Liver (tissue), 9 donors: ENCODE data around the gene CELSR2. TPM values are rescaled to one million over a fixed set of nuclear protein-coding genes. Genes with fewer than 3 reads are reported as not detected.

Experiments
- DNase-seq: peaks from one replicate; pipeline ENCODE4 v3.0.0-alpha.2; 2017; ENCODE audit warnings: low spot score
- H3K27ac ChIP-seq, 2 donors: one replicate each; pipeline ENCODE4 v1.7.0; 2013; ENCODE audit warnings: inconsistent platforms in 2 of 2, low read length in 2 of 2, control low read depth in 1 of 2, low read depth in 1 of 2, mild to moderate bottlenecking in 1 of 2
- H3K27me3 ChIP-seq, 4 donors: one replicate each; pipeline versions ENCODE4 v1.6.1 to v1.7.0; 2013; ENCODE audit warnings: low read length in 3 of 4, inconsistent platforms in 1 of 4, mild to moderate bottlenecking in 1 of 4, moderate library complexity in 1 of 4; ENCODE audit not compliant: control insufficient read depth in 4 of 4, insufficient read depth in 4 of 4
- H3K36me3 ChIP-seq, 4 donors: one replicate each; pipeline versions ENCODE4 v1.6.1 to v1.7.0; 2013; ENCODE audit warnings: low read length in 3 of 4, mild to moderate bottlenecking in 3 of 4, low read depth in 1 of 4, moderate library complexity in 1 of 4; ENCODE audit not compliant: control insufficient read depth in 4 of 4, insufficient read depth in 3 of 4
- H3K4me1 ChIP-seq, 4 donors: one replicate each; pipeline versions ENCODE4 v1.6.1 to v1.7.0; 2013; ENCODE audit warnings: low read length in 3 of 4, mild to moderate bottlenecking in 3 of 4, moderate library complexity in 1 of 4; ENCODE audit not compliant: control insufficient read depth in 4 of 4, insufficient read depth in 4 of 4
- H3K4me3 ChIP-seq, 3 donors: one replicate each; pipeline versions ENCODE4 v1.6.1 to v1.7.0; 2013; ENCODE audit warnings: low read length in 3 of 3, control low read depth in 1 of 3, low read depth in 1 of 3, mild to moderate bottlenecking in 1 of 3
- H3K9ac ChIP-seq, 2 donors: one replicate each; pipeline ENCODE4 v1.7.0; 2013; ENCODE audit warnings: low read length in 2 of 2, mild to moderate bottlenecking in 2 of 2, moderate library complexity in 2 of 2, control low read depth in 1 of 2, low read depth in 1 of 2
- H3K9me3 ChIP-seq, 4 donors: one replicate each; pipeline versions ENCODE4 v1.6.1 to v1.7.0; 2013; ENCODE audit warnings: low read length in 3 of 4; ENCODE audit not compliant: control insufficient read depth in 4 of 4
- ATF3 ChIP-seq: IDR thresholded peaks from 2 replicates; pipeline ENCODE4 v1.6.1; 2016; ENCODE audit warnings: antibody characterized with exemption
- EGR1 ChIP-seq, 2 donors: IDR thresholded peaks; 2 replicates each; pipeline ENCODE4 v1.6.1; 2016 to 2018; ENCODE audit warnings: antibody characterized with exemption in 2 of 2, low read depth in 2 of 2
- FOXA1 ChIP-seq: IDR thresholded peaks from 2 replicates; pipeline ENCODE4 v1.6.1; 2016; ENCODE audit warnings: antibody characterized with exemption
- FOXA2 ChIP-seq: IDR thresholded peaks from 2 replicates; pipeline ENCODE4 v1.6.1; 2016; ENCODE audit warnings: antibody characterized with exemption
- GABPA ChIP-seq, 2 donors: IDR thresholded peaks in 1 of 2; conservative IDR thresholded peaks in 1 of 2; 2 replicates each; pipeline ENCODE4 v1.6.1; 2016; ENCODE audit warnings: antibody characterized with exemption in 2 of 2, mild to moderate bottlenecking in 1 of 2, moderate library complexity in 1 of 2
- HNF4A ChIP-seq, 2 donors: conservative IDR thresholded peaks; 2 replicates each; pipeline ENCODE4 v1.6.1; 2016; ENCODE audit warnings: antibody characterized with exemption in 2 of 2, mild to moderate bottlenecking in 2 of 2
- HNF4G ChIP-seq: IDR thresholded peaks from 2 replicates; pipeline ENCODE4 v1.6.1; 2016; ENCODE audit warnings: antibody characterized with exemption
- JUND ChIP-seq, 2 donors: IDR thresholded peaks; 2 replicates each; pipeline ENCODE4 v1.6.1; 2016; ENCODE audit warnings: antibody characterized with exemption in 2 of 2
- NR2F2 ChIP-seq: IDR thresholded peaks from 2 replicates; pipeline ENCODE4 v1.6.1; 2016; ENCODE audit warnings: antibody characterized with exemption
- RAD21 ChIP-seq, 2 donors: IDR thresholded peaks; 2 replicates each; pipeline ENCODE4 v1.6.1; 2016; ENCODE audit warnings: antibody characterized with exemption in 2 of 2, mild to moderate bottlenecking in 2 of 2
- SP1 ChIP-seq: IDR thresholded peaks from 2 replicates; pipeline ENCODE4 v1.6.1; 2018; ENCODE audit warnings: antibody characterized with exemption, mild to moderate bottlenecking
- TAF1 ChIP-seq: conservative IDR thresholded peaks from 2 replicates; pipeline ENCODE4 v1.6.1; 2016; ENCODE audit warnings: antibody characterized with exemption, mild to moderate bottlenecking
- YY1 ChIP-seq: IDR thresholded peaks from 2 replicates; pipeline ENCODE4 v1.6.1; 2016; ENCODE audit warnings: antibody characterized with exemption, mild to moderate bottlenecking
- ZBTB33 ChIP-seq: IDR thresholded peaks from 2 replicates; pipeline ENCODE4 v1.6.1; 2016; ENCODE audit warnings: antibody characterized with exemption
- WGBS: extraction: QIAGEN DNeasy Blood & Tissue Kit; methylation state at CpG from one replicate; pipeline ENCODE4 v1.1.7; 2013; 5-methylcytosine and 5-hydroxymethylcytosine counted together
- polyA plus RNA-seq, 2 donors: library from polyadenylated mRNA; stranded (reverse) in 1 of 2; unstranded in 1 of 2; fragments of 200-250 nt in 1 of 2; fragments of >200 nt in 1 of 2; fragmentation: Nextera tagmentation in 1 of 2; extraction: Ambion mirVana in 1 of 2; gene quantifications; one replicate each; pipeline versions ENCODE4 v1.2.1 to v1.2.3, GENCODE V29; 2013 to 2015
- total RNA-seq, 2 donors: library from RNA; depleted of rRNA; stranded (reverse); fragments of >200 nt; gene quantifications; one replicate each; pipeline ENCODE4 v1.2.3, GENCODE V29; 2014
- TF ChIP-seq, protein P1 (sequence below): IDR thresholded peaks from 2 replicates; pipeline ENCODE4 v1.6.1; 2016; ENCODE audit warnings: antibody characterized with exemption, mild to moderate bottlenecking
- TF ChIP-seq, protein P2 (sequence below): IDR thresholded peaks from 2 replicates; pipeline ENCODE4 v1.6.1; 2016; ENCODE audit warnings: antibody characterized with exemption
- TF ChIP-seq, protein P3 (sequence below): fragments of 150-350 bp; IDR thresholded peaks from 2 replicates; pipeline ENCODE4 v1.5.1; 2017; ENCODE audit warnings: improper control_type of control experiment, low read depth, low read length; ENCODE audit not compliant: missing input control
- donor health status: healthy.
- donor health status: healthy.
- donor health status: healthy.
- donor health status: healthy.
- donor health status: healthy.

The CELSR2 gene
- total and polyA plus RNA-seq, 4 donors: 0.73 to 1.6 (median 1.2) TPM

GRCh38 chr1:109206339-109206738 is 43.0 kb upstream of the CELSR2 start:
- 74% methylated on average over 2 of the region's 2 CpGs for WGBS
- no peaks in the 10 kb centered on the region for H3K4me1 ChIP-seq
- TF ChIP-seq, protein P1, sequence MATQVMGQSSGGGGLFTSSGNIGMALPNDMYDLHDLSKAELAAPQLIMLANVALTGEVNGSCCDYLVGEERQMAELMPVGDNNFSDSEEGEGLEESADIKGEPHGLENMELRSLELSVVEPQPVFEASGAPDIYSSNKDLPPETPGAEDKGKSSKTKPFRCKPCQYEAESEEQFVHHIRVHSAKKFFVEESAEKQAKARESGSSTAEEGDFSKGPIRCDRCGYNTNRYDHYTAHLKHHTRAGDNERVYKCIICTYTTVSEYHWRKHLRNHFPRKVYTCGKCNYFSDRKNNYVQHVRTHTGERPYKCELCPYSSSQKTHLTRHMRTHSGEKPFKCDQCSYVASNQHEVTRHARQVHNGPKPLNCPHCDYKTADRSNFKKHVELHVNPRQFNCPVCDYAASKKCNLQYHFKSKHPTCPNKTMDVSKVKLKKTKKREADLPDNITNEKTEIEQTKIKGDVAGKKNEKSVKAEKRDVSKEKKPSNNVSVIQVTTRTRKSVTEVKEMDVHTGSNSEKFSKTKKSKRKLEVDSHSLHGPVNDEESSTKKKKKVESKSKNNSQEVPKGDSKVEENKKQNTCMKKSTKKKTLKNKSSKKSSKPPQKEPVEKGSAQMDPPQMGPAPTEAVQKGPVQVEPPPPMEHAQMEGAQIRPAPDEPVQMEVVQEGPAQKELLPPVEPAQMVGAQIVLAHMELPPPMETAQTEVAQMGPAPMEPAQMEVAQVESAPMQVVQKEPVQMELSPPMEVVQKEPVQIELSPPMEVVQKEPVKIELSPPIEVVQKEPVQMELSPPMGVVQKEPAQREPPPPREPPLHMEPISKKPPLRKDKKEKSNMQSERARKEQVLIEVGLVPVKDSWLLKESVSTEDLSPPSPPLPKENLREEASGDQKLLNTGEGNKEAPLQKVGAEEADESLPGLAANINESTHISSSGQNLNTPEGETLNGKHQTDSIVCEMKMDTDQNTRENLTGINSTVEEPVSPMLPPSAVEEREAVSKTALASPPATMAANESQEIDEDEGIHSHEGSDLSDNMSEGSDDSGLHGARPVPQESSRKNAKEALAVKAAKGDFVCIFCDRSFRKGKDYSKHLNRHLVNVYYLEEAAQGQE: no peak
- TF ChIP-seq ZBTB33 (no peak), TAF1 (no peak), RAD21 (IDR thresholded peaks at IDR 0.05) (no peak)

GRCh38 chr1:109207467-109208103 is 41.8 kb upstream of the CELSR2 start:
- Histone ChIP-seq H3K36me3 (no peaks in the 10 kb centered on the region), H3K4me1 (no peaks in the 10 kb centered on the region), H3K27me3 (no peaks in the 10 kb centered on the region), H3K9ac (no peak overlapping the region), H3K27ac (no peak overlapping the region), H3K4me3 (no peak overlapping the region), H3K9me3 (no peaks in the 10 kb centered on the region)
- WGBS: 91% methylated on average over 7 of the region's 7 CpGs
- no peak for DNase-seq
- TF ChIP-seq HNF4A (conservative IDR thresholded peaks at IDR 0.05) (no peak), ATF3 (no peak), GABPA (IDR thresholded peaks at IDR 0.05 in 1 of 2, conservative IDR thresholded peaks at IDR 0.05 in 1 of 2) (no peak), RAD21 (IDR thresholded peaks at IDR 0.05) (no peak), SP1 (no peak), FOXA2 (no peak), FOXA1 (no peak), TAF1 (no peak), ZBTB33 (no peak), HNF4G (no peak), JUND (IDR thresholded peaks at IDR 0.05) (no peak), NR2F2 (no peak), EGR1 (IDR thresholded peaks at IDR 0.05; ENCODE audit: low read depth in 2 of 2) (no peak), YY1 (no peak)
- TF ChIP-seq, protein P2, sequence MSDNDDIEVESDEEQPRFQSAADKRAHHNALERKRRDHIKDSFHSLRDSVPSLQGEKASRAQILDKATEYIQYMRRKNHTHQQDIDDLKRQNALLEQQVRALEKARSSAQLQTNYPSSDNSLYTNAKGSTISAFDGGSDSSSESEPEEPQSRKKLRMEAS: no peak
- TF ChIP-seq, protein P1: no peak
- TF ChIP-seq, protein P3, sequence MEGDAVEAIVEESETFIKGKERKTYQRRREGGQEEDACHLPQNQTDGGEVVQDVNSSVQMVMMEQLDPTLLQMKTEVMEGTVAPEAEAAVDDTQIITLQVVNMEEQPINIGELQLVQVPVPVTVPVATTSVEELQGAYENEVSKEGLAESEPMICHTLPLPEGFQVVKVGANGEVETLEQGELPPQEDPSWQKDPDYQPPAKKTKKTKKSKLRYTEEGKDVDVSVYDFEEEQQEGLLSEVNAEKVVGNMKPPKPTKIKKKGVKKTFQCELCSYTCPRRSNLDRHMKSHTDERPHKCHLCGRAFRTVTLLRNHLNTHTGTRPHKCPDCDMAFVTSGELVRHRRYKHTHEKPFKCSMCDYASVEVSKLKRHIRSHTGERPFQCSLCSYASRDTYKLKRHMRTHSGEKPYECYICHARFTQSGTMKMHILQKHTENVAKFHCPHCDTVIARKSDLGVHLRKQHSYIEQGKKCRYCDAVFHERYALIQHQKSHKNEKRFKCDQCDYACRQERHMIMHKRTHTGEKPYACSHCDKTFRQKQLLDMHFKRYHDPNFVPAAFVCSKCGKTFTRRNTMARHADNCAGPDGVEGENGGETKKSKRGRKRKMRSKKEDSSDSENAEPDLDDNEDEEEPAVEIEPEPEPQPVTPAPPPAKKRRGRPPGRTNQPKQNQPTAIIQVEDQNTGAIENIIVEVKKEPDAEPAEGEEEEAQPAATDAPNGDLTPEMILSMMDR: no peak

More at GRCh38 chr1:109206339-109206738, 43.0 kb upstream of the CELSR2 start:
- no peak overlapping the region for H3K27ac ChIP-seq
- no peak for DNase-seq
- H3K9me3 ChIP-seq: no peaks in the 10 kb centered on the region
- no peaks in the 10 kb centered on the region for H3K27me3 ChIP-seq
- H3K9ac ChIP-seq: no peak overlapping the region
- H3K4me3 ChIP-seq: no peak overlapping the region
- no peaks in the 10 kb centered on the region for H3K36me3 ChIP-seq
